ENCODE data around the gene SERPINE1. TPM values are rescaled to one million over a fixed set of nuclear protein-coding genes. Genes with fewer than 3 reads are reported as not detected.

Gene SERPINE1
- total RNA-seq (under 1 TPM; 0.31 to 0.44 TPM), polyA plus RNA-seq (not detected)

DNA sequence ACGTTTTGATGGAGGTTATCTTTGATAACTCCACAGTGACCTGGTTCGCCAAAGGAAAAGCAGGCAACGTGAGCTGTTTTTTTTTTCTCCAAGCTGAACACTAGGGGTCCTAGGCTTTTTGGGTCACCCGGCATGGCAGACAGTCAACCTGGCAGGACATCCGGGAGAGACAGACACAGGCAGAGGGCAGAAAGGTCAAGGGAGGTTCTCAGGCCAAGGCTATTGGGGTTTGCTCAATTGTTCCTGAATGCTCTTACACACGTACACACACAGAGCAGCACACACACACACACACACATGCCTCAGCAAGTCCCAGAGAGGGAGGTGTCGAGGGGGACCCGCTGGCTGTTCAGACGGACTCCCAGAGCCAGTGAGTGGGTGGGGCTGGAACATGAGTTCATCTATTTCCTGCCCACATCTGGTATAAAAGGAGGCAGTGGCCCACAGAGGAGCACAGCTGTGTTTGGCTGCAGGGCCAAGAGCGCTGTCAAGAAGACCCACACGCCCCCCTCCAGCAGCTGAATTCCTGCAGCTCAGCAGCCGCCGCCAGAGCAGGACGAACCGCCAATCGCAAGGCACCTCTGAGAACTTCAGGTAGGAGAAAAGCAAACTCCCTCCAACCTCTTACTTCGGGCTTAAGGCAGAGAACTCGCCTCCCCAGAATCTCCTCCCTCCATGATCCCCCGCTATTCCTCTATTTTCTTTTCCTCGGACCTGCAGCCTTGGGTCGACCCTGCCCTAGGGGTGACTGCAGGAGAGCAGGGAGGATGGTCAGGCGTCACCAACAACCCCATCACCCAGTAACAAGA lies at the start of gene SERPINE1:
SERPINE1 (plus strand) TSS at position 454 of the 809 bp plus-strand sequence. CDS start 1,290 bp downstream, outside the sequence.
- CTCF ChIA-PET = interaction anchor here (0.6 to 1.5 kb wide), 4 partner anchors 17 to 416 kb away, joined by 3 to 6 read pairs (median 4); no protein-coding TSS in a partner anchor
- DNase-seq = peak; percentile 16 to 71 (median 25)
- POLR2A ChIA-PET = no interaction called here

DNA sequence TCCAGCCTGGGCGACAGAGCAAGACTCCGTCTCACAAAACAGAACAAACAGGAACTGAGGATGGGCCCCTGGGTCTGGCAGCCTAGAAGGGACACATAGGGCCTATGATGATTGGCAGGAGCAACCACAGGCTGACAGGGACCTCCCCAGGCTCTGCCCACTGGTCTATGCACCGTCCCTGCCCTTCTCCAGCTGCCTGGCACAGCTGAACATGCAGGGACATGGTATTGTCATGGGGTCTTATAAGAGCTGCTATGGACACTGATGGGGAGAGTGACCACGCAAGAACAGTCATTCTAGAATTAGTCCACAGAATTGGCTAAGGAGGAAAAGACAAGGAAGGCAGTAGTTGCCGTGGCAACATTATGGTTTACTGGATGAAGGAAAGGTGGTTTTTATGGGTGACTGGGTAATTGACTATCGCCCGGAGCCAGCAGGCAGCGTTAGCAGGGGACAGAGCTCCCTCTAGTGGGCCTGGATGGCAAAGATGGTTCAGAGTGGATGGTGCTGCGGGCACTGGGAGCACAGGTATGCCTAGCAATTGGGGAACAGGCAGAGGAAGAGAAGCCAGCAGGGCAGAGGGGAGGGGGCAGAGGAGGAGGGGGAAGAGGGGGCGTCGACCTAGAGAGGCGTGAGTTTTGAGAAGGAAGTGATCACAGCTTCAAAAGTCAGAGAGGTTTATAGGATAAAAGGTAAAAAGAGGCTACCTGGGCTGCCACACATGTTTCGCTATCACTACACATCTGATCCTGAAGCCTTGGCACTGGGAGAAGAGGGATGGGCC lies 49.4 kb upstream of the SERPINE1 start:
- ChIA-PET CTCF (interaction anchor here (0.6 to 2.1 kb wide), 16 partner anchors 8 to 202 kb away, joined by 3 to 8 read pairs (median 3); partner anchors contain the start of genes SRRT, TRIM56 and ZNHIT1), POLR2A (no interaction called here)
- H3K36me3 ChIP-seq (ENCODE audit: insufficient read depth, low read length) = no peaks in the 10 kb centered on the region
- H3K4me1 Mint-ChIP-seq = peaks cover 4 to 7% (median 5%) of the 10 kb centered on the region in 3 donors
- H3K4me3 Mint-ChIP-seq = no peak overlapping the region
- peaks cover 13 to 15% of the 10 kb centered on the region in 2 donors for H3K27me3 Mint-ChIP-seq
- H3K9me3 ChIP-seq (ENCODE audit: low read length) = no peaks in the 10 kb centered on the region
- no peaks in the 10 kb centered on the region for H3K27me3 ChIP-seq (ENCODE audit: insufficient read depth, low read length, poor library complexity, severe bottlenecking)
- no peak overlapping the region for H3K4me3 ChIP-seq (ENCODE audit: low read length)
- no peak overlapping the region for H3K27ac ChIP-seq (ENCODE audit: low read depth, low read length)
- no peaks in the 10 kb centered on the region for H3K4me1 ChIP-seq (ENCODE audit: insufficient read depth, low read length)
- no peaks in the 10 kb centered on the region for H3K36me3 Mint-ChIP-seq
- H3K27ac Mint-ChIP-seq = no peak overlapping the region
- no peaks in the 10 kb centered on the region for H3K9me3 Mint-ChIP-seq
- DNase-seq = peak; percentile 66 to 84 (median 69)

More for the DNA sequence above, at the start of gene SERPINE1:
- H3K9me3 Mint-ChIP-seq = no peaks in the 10 kb centered on the region
- Histone ChIP-seq H3K4me3 (ENCODE audit: low read length) (peak within 1 kb of the TSS; percentile 39), H3K27me3 (ENCODE audit: insufficient read depth, low read length, poor library complexity, severe bottlenecking) (peaks cover 9% of the 10 kb centered on the region), H3K36me3 (ENCODE audit: insufficient read depth, low read length) (no peaks in the 10 kb centered on the region), H3K9me3 (ENCODE audit: low read length) (no peaks in the 10 kb centered on the region), H3K4me1 (ENCODE audit: insufficient read depth, low read length) (peaks cover 21% of the 10 kb centered on the region), H3K27ac (ENCODE audit: low read depth, low read length) (no peak within 1 kb of the TSS)
- peaks cover 25 to 38% (median 27%) of the 10 kb centered on the region in 3 donors for H3K4me1 Mint-ChIP-seq
- peak within 1 kb of the TSS in 7 of 8 donors; percentile 15 to 74 (median 64) for H3K27ac Mint-ChIP-seq
- peak within 1 kb of the TSS; percentile 34 to 76 (median 73) for H3K4me3 Mint-ChIP-seq
- H3K27me3 Mint-ChIP-seq = peaks cover 39 to 75% of the 10 kb centered on the region in 2 donors
- H3K36me3 Mint-ChIP-seq = no peaks in the 10 kb centered on the region

DNA sequence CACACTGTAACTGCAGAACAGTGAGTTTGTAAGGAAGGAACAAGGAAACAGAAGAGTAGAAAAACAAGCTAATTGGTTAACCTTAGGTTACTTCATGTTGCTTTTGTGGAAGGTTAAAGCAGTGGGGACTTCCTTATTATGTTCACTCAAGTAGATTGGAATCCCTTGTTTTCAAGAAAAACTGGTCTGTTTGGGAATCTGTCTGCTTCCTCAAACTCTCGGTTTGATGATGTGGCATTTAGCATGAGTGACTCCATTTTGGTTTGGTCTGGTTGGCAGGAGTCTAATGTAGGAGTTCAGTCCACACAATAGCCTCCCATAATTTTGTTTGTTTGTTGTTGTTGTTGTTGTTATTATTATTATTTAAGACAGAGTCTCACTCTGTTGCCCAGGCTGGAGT lies 45.5 kb upstream of the SERPINE1 start:
- H3K9me3 Mint-ChIP-seq = no peaks in the 10 kb centered on the region
- H3K36me3 Mint-ChIP-seq = peaks cover 0 to 8% (median 0%) of the 10 kb centered on the region in 3 donors
- H3K27me3 Mint-ChIP-seq = peaks cover 0 to 4% of the 10 kb centered on the region in 2 donors
- DNase-seq = no peak
- Histone ChIP-seq H3K27me3 (ENCODE audit: insufficient read depth, low read length, poor library complexity, severe bottlenecking) (no peaks in the 10 kb centered on the region), H3K4me3 (ENCODE audit: low read length) (no peak overlapping the region), H3K9me3 (ENCODE audit: low read length) (no peaks in the 10 kb centered on the region), H3K4me1 (ENCODE audit: insufficient read depth, low read length) (peaks cover 14% of the 10 kb centered on the region), H3K27ac (ENCODE audit: low read depth, low read length) (no peak overlapping the region), H3K36me3 (ENCODE audit: insufficient read depth, low read length) (no peaks in the 10 kb centered on the region)
- POLR2A ChIA-PET = no interaction called here
- CTCF ChIA-PET = interaction anchor here (2.6 kb wide), 1 partner anchor 23 kb away, joined by 6 read pairs; no protein-coding TSS in a partner anchor
- no peak overlapping the region for H3K4me3 Mint-ChIP-seq
- peak overlapping the region in 1 of 8 donors; percentile 60 for H3K27ac Mint-ChIP-seq
- peaks cover 18 to 24% (median 24%) of the 10 kb centered on the region in 3 donors for H3K4me1 Mint-ChIP-seq

DNA sequence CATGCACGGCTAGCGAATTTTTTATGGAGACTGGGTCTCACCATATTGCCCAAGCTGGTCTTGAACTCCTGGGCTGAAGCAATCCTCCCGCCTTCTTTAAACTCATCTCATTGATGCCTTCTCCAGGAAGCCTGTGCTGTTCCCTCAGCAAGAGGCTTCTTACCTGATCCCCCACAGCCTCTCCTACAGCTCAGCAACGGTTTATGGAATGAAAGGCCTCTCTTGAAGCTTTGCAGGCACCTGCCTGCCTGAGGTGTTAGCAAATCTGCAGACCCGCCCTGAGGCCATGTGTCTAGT lies 42.1 kb upstream of the SERPINE1 start:
- Histone ChIP-seq H3K4me1 (ENCODE audit: insufficient read depth, low read length) (peaks cover 26% of the 10 kb centered on the region), H3K27ac (ENCODE audit: low read depth, low read length) (peak overlapping the region; percentile 97), H3K9me3 (ENCODE audit: low read length) (no peaks in the 10 kb centered on the region), H3K27me3 (ENCODE audit: insufficient read depth, low read length, poor library complexity, severe bottlenecking) (no peaks in the 10 kb centered on the region), H3K4me3 (ENCODE audit: low read length) (peak overlapping the region; percentile 85), H3K36me3 (ENCODE audit: insufficient read depth, low read length) (peaks cover 8% of the 10 kb centered on the region)
- Mint-ChIP-seq H3K27me3 (no peaks in the 10 kb centered on the region), H3K9me3 (no peaks in the 10 kb centered on the region), H3K4me1 (peaks cover 21 to 42% (median 24%) of the 10 kb centered on the region in 3 donors), H3K27ac (peak overlapping the region; percentile 95 to 100 (median 99)), H3K36me3 (peaks cover 0 to 30% (median 0%) of the 10 kb centered on the region in 3 donors), H3K4me3 (peak overlapping the region; percentile 97 to 100 (median 99))
- no peak for DNase-seq
- ChIA-PET POLR2A (interaction anchor here (0.5 to 1.7 kb wide), 4 partner anchors 9 to 209 kb away, joined by 4 to 8 read pairs (median 6); partner anchors contain the start of genes SRRT and UFSP1), CTCF (interaction anchor here (1.0 to 2.2 kb wide), 6 partner anchors 9 to 379 kb away, joined by 3 to 8 read pairs (median 4); partner anchors contain the start of gene POP7)

GRCh38 chr7:101085162-101085964 lies 41.5 kb upstream of the SERPINE1 start, which contains the start of gene TRIM56:
Gene TRIM56, plus strand, starts transcription at chr7:101085481. Its CDS starts 1,832 bp downstream, at chr7:101087313.
- CTCF ChIA-PET = interaction anchor here (1.0 to 2.2 kb wide), 8 partner anchors 8 to 380 kb away, joined by 3 to 8 read pairs (median 3); partner anchors contain the start of gene POP7
- Mint-ChIP-seq H3K27ac (peak within 1 kb of the TSS; percentile 95 to 100 (median 99)), H3K4me3 (peak within 1 kb of the TSS; percentile 97 to 100 (median 99)), H3K36me3 (peaks cover 0 to 35% (median 0%) of the 10 kb centered on the region in 3 donors), H3K9me3 (no peaks in the 10 kb centered on the region), H3K4me1 (peaks cover 22 to 46% (median 26%) of the 10 kb centered on the region in 3 donors), H3K27me3 (no peaks in the 10 kb centered on the region)
- Histone ChIP-seq H3K4me3 (ENCODE audit: low read length) (peak within 1 kb of the TSS; percentile 85), H3K4me1 (ENCODE audit: insufficient read depth, low read length) (peaks cover 26% of the 10 kb centered on the region), H3K9me3 (ENCODE audit: low read length) (no peaks in the 10 kb centered on the region), H3K27me3 (ENCODE audit: insufficient read depth, low read length, poor library complexity, severe bottlenecking) (no peaks in the 10 kb centered on the region), H3K27ac (ENCODE audit: low read depth, low read length) (peak within 1 kb of the TSS; percentile 97), H3K36me3 (ENCODE audit: insufficient read depth, low read length) (peaks cover 8% of the 10 kb centered on the region)
- POLR2A ChIA-PET = interaction anchor here (0.5 to 1.7 kb wide), 6 partner anchors 8 to 210 kb away, joined by 4 to 8 read pairs (median 4); partner anchors contain the start of genes SRRT and UFSP1
- DNase-seq = peak; percentile 68 to 85 (median 70)

DNA sequence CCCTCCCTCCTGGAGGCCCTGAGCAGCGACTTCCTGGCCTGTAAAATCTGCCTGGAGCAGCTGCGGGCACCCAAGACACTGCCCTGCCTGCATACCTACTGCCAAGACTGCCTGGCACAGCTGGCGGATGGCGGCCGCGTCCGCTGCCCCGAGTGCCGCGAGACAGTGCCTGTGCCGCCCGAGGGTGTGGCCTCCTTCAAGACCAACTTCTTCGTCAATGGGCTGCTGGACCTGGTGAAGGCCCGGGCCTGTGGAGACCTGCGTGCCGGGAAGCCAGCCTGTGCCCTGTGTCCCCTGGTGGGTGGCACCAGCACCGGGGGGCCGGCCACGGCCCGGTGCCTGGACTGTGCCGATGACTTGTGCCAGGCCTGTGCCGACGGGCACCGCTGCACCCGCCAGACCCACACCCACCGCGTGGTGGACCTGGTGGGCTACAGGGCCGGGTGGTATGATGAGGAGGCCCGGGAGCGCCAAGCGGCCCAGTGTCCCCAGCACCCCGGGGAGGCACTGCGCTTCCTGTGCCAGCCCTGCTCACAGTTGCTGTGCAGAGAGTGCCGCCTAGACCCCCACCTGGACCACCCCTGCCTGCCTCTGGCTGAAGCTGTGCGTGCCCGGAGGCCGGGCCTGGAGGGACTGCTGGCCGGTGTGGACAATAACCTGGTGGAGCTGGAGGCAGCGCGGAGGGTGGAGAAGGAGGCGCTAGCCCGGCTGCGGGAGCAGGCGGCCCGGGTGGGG lies 39.4 kb upstream of the SERPINE1 start:
- Histone ChIP-seq H3K4me1 (ENCODE audit: insufficient read depth, low read length) (peaks cover 26% of the 10 kb centered on the region), H3K27ac (ENCODE audit: low read depth, low read length) (no peak overlapping the region), H3K36me3 (ENCODE audit: insufficient read depth, low read length) (peaks cover 8% of the 10 kb centered on the region), H3K9me3 (ENCODE audit: low read length) (no peaks in the 10 kb centered on the region), H3K4me3 (ENCODE audit: low read length) (no peak overlapping the region), H3K27me3 (ENCODE audit: insufficient read depth, low read length, poor library complexity, severe bottlenecking) (no peaks in the 10 kb centered on the region)
- Mint-ChIP-seq H3K4me1 (peaks cover 27 to 55% (median 36%) of the 10 kb centered on the region in 3 donors), H3K27me3 (no peaks in the 10 kb centered on the region), H3K27ac (peak overlapping the region in 1 of 8 donors; percentile 71), H3K4me3 (peak overlapping the region in 4 of 7 donors; percentile 23 to 99 (median 72)), H3K9me3 (no peaks in the 10 kb centered on the region), H3K36me3 (peaks cover 4 to 52% (median 5%) of the 10 kb centered on the region in 3 donors)
- CTCF ChIA-PET = interaction anchor here (0.5 to 1.9 kb wide), 2 partner anchors 10 to 1671 kb away, joined by 3 to 7 read pairs; no protein-coding TSS in a partner anchor
- POLR2A ChIA-PET = no interaction called here
- DNase-seq = no peak
